ENCODE measurements around the gene COL15A1. TPM values are rescaled to one million over a fixed set of nuclear protein-coding genes. Genes with fewer than 3 reads are reported as not detected.

COL15A1 gene
- total and polyA plus RNA-seq, 2 of the 8 experiments (the other 6 are each of a cell fraction or from before 2014, with no cell fraction given) = 0.12 to 0.15 TPM

GRCh38 chr9:99023231-99023630 is 79.5 kb downstream of the COL15A1 start:
- no peak for FAIRE-seq
- no peak overlapping the region for H4K5ac ChIP-seq (ENCODE audit: insufficient read length, low read depth, low read length)
- no peak for TF ChIP-seq ATF2 (IDR thresholded peaks at IDR 0.05; ENCODE audit: low read length)
- TF ChIP-seq TAF1 (IDR thresholded peaks at IDR 0.05; ENCODE audit: low read depth, low read length) = no peak
- no peak for TF ChIP-seq POU5F1 (IDR thresholded peaks at IDR 0.05; ENCODE audit: low read depth, low read length)
- TF ChIP-seq RFX5 (IDR thresholded peaks at IDR 0.05; ENCODE audit: borderline replicate concordance, low read depth, low read length) = no peak
- no peak for TF ChIP-seq GTF2F1 (IDR thresholded peaks at IDR 0.05; ENCODE audit: borderline replicate concordance, low read depth, low read length)
- TF ChIP-seq JUN (IDR thresholded peaks at IDR 0.05; ENCODE audit: low read depth, low read length) = no peak
- no peak overlapping the region for H3K9ac ChIP-seq (replicated peaks in 1 of 4; ENCODE audit: extremely low read depth in 1 of 4, low read depth in 3 of 4, low read length in 3 of 4)
- H2BK5ac ChIP-seq (ENCODE audit: low read depth, low read length) = no peak overlapping the region
- no peak overlapping the region for H2AK5ac ChIP-seq (ENCODE audit: low read depth, low read length)
- H3K56ac ChIP-seq (replicated peaks; ENCODE audit: insufficient read length, low read depth, low read length) = no peak overlapping the region
- WGBS, 2 experiments (ENCODE audit: extremely low coverage in 1 of 2, insufficient coverage in 1 of 2, insufficient read length in 1 of 2, insufficient replicate concordance in 2 of 2, low coverage in 1 of 2, low lambda C conversion rate in 2 of 2, missing lambda C conversion rate in 1 of 2) = 87% methylated on average over 8 of the region's 8 CpGs; no CpG with 5 or more reads in 1 of the 2 experiments
- H2AFZ ChIP-seq (ENCODE audit: low read length) = no peak overlapping the region
- no peaks in the 10 kb centered on the region for H4K20me1 ChIP-seq (replicated peaks in 1 of 2; ENCODE audit: control insufficient read depth in 1 of 2, insufficient read depth in 2 of 2, low read length in 2 of 2)
- H3K79me1 ChIP-seq (ENCODE audit: low read depth, low read length) = no peaks in the 10 kb centered on the region
- H3K4ac ChIP-seq (replicated peaks; ENCODE audit: insufficient read length, low read depth, low read length) = no peak overlapping the region
- H3K4me1 ChIP-seq (replicated peaks in 1 of 4; ENCODE audit: control insufficient read depth in 3 of 4, insufficient read depth in 4 of 4, low read length in 3 of 4) = no peaks in the 10 kb centered on the region
- ChIA-PET CTCF (ENCODE audit: partially characterized antibody) (interaction anchor here (1.2 to 1.8 kb wide), 5 partner anchors 8 to 35 kb away, joined by 3 to 5 read pairs (median 4); no protein-coding TSS in a partner anchor), POLR2A (ENCODE audit: partially characterized antibody) (interaction anchor here (1.1 kb wide), 1 partner anchor 51 kb away, joined by 3 read pairs; no protein-coding TSS in a partner anchor)
- DNase-seq (ENCODE audit: low read depth in 1 of 2, low spot score in 2 of 2) = no peak
- H2BK120ac ChIP-seq (replicated peaks; ENCODE audit: low read depth, low read length) = no peak overlapping the region
- no peak overlapping the region for H3K27ac ChIP-seq (ENCODE audit: low read depth, low read length)
- H3K9me3 ChIP-seq (ENCODE audit: insufficient read depth in 2 of 2, low read depth in 1 of 2, low read length in 1 of 2) = no peaks in the 10 kb centered on the region
- no peaks in the 10 kb centered on the region for H3K79me2 ChIP-seq (ENCODE audit: control insufficient read depth in 1 of 2, insufficient read depth in 2 of 2, low read length in 2 of 2)
- H4K91ac ChIP-seq (replicated peaks; ENCODE audit: insufficient read length, low read length) = no peak overlapping the region
- no peak overlapping the region for H3K4me2 ChIP-seq (ENCODE audit: insufficient read depth in 1 of 2, low read depth in 2 of 2, low read length in 2 of 2)
- no peak overlapping the region for H4K8ac ChIP-seq (ENCODE audit: extremely low read depth, insufficient read depth, low read length)
- no peaks in the 10 kb centered on the region for H3K27me3 ChIP-seq (replicated peaks in 1 of 4; ENCODE audit: control insufficient read depth in 3 of 4, extremely low read depth in 1 of 4, insufficient read depth in 3 of 4, low read length in 3 of 4)
- no peaks in the 10 kb centered on the region for H3K36me3 ChIP-seq (ENCODE audit: control insufficient read depth in 2 of 4, insufficient read depth in 4 of 4, low read length in 3 of 4)
- no peak overlapping the region for H2BK15ac ChIP-seq (ENCODE audit: low read length)
- no peak overlapping the region for H3K23ac ChIP-seq (ENCODE audit: insufficient read length)
- H3K23me2 ChIP-seq (ENCODE audit: low read depth, low read length) = no peaks in the 10 kb centered on the region
- no peak overlapping the region for H2BK12ac ChIP-seq (ENCODE audit: low read depth, low read length)
- H2BK20ac ChIP-seq (ENCODE audit: low read length) = no peak overlapping the region
- H3K18ac ChIP-seq (ENCODE audit: extremely low read depth, low read length) = no peak overlapping the region
- H3K14ac ChIP-seq (ENCODE audit: insufficient read length) = no peak overlapping the region
- no peak overlapping the region for H3K4me3 ChIP-seq (ENCODE audit: extremely low read depth in 1 of 4, insufficient read depth in 2 of 4, low read depth in 3 of 4, low read length in 4 of 4)

Data from H1 (cell line).